HFF-Myc (cell line): Measurements from ENCODE around the gene USP40.

Experiments
- DNase-seq: peaks from one replicate; pipeline ENCODE4 v3.0.0-alpha.2; 2011; ENCODE audit warnings: low read depth; ENCODE audit errors: extremely low read depth
- H3K4me3 ChIP-seq: replicated peaks from 2 replicates; pipeline ENCODE4 v1.5.1; 2011; ENCODE audit warnings: low read depth, mild to moderate bottlenecking, control low read depth, low read length
- TF ChIP-seq, protein P1 (sequence below): IDR thresholded peaks from 2 replicates; pipeline ENCODE4 v1.5.1; 2012; ENCODE audit warnings: mild to moderate bottlenecking, low read depth, low read length, control low read depth; ENCODE audit errors: missing control alignments

Gene USP40

DNA sequence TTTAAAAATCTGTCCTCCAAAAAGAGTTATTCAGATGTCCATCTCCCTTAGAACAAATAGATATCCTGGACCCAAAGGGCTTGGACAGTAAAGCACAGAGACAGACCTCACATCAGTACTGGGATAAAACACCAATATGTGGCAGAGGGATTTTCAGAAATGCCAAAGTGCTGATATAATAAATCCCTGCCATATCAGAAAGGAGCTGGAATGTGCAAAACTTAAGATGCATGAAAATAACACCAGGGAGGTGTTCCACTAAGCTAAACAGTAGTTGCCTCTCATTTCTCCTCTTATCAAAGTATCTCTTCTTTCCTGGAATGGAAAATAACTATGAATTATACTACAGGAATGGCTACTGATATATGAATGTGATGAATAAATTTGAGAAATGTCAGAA is 13.2 kb downstream of the USP40 start:
- DNase-seq = no peak
- H3K4me3 ChIP-seq = no peak overlapping the region
- TF ChIP-seq, protein P1, sequence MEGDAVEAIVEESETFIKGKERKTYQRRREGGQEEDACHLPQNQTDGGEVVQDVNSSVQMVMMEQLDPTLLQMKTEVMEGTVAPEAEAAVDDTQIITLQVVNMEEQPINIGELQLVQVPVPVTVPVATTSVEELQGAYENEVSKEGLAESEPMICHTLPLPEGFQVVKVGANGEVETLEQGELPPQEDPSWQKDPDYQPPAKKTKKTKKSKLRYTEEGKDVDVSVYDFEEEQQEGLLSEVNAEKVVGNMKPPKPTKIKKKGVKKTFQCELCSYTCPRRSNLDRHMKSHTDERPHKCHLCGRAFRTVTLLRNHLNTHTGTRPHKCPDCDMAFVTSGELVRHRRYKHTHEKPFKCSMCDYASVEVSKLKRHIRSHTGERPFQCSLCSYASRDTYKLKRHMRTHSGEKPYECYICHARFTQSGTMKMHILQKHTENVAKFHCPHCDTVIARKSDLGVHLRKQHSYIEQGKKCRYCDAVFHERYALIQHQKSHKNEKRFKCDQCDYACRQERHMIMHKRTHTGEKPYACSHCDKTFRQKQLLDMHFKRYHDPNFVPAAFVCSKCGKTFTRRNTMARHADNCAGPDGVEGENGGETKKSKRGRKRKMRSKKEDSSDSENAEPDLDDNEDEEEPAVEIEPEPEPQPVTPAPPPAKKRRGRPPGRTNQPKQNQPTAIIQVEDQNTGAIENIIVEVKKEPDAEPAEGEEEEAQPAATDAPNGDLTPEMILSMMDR = no peak

- DNase-seq = no peak
- no peak overlapping the region for H3K4me3 ChIP-seq
- TF ChIP-seq, protein P1 = no peak
These were observed 15.1 kb downstream of the USP40 start for GRCh38 chr2:233551491-233551890.

DNA sequence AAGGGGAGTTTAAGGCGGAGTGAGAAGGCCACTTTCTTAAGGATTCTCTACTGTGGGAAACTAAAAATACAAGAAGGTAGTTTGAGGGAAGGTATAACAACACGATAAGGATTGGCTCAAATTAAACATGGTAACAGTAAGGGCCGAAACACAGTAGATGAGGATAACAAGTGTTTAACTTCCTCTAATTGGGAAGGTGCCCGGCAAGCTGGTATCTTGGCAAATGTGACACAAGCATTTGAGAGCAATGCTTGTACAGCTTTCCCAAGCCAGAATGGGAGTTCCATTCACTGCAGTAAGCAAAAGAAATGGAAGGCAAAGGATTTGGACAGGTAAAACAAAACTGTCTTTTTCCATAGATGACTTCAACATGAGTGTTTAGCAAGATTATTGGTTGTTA is 19.8 kb downstream of the USP40 start:
- TF ChIP-seq, protein P1 = no peak
- no peak for DNase-seq
- H3K4me3 ChIP-seq = no peak overlapping the region

- TF ChIP-seq, protein P1 = no peak
- H3K4me3 ChIP-seq = no peak overlapping the region
- DNase-seq = no peak
These were observed 20.5 kb downstream of the USP40 start for GRCh38 chr2:233546101-233546500.

GRCh38 chr2:233544200-233544610 is 22.4 kb downstream of the USP40 start:
- TF ChIP-seq, protein P1 = no peak
- no peak overlapping the region for H3K4me3 ChIP-seq
- no peak for DNase-seq

GRCh38 chr2:233542507-233542906 is 24.1 kb downstream of the USP40 start:
- TF ChIP-seq, protein P1 = no peak
- DNase-seq = no peak
- H3K4me3 ChIP-seq = no peak overlapping the region

DNA sequence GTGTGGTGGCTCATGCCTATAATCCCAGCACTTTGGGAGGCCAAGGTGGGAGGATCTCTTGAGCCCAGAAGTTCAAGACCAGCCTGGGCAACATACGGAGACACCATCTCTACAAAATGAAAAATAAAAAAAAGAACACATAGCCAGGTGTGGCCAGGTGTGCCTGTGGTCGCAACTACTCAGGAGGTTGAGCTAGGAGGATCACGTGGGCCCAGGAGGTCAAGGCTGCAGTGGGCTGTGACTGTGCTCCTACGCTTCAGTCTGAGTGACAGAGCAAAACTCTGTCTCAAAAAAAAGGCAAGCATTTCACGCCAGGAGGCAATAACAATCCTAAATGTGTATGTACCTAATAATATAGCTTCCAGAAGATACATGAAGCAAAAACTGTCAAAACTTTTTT is 27.8 kb downstream of the USP40 start:
- H3K4me3 ChIP-seq = no peak overlapping the region
- no peak for DNase-seq
- TF ChIP-seq, protein P1 = no peak
